GM18511 (cell line): ENCODE data around the gene TSPAN3.

Experiments used
- ATAC-seq: cut with Tn5 transposase; IDR thresholded peaks from one replicate; pipeline ENCODE4 v1.9.1; 2021; ENCODE audit warnings: mild to moderate bottlenecking, moderate library complexity; ENCODE audit not compliant: unreplicated experiment

The TSPAN3 gene

GRCh38 chr15:77085297-77085696, 14.4 kb upstream of the TSPAN3 start:
- ATAC-seq, result no peak

DNA sequence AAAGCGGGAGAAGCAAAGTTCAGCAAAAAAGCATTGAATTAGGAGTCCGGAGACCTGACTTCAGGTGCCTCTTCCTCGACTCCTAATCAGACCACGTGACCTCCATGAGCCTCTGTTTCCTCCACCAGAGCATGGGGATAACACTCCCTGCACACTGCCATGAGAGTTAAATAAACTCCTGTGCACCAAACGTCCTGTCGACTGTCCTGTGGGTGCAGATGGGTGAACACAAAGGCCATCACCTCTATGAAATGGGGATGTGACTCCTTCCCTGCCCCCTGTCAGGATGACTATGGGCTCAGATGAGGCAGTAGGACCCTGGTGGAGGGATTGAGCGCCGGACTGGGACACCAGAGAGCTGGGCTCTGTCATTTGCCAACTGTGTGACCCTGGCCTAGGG, 13.5 kb upstream of the TSPAN3 start:
- ATAC-seq, result no peak

- ATAC-seq, result peak; percentile 91
These were observed 12.7 kb upstream of the TSPAN3 start for GRCh38 chr15:77083381-77084160.

DNA sequence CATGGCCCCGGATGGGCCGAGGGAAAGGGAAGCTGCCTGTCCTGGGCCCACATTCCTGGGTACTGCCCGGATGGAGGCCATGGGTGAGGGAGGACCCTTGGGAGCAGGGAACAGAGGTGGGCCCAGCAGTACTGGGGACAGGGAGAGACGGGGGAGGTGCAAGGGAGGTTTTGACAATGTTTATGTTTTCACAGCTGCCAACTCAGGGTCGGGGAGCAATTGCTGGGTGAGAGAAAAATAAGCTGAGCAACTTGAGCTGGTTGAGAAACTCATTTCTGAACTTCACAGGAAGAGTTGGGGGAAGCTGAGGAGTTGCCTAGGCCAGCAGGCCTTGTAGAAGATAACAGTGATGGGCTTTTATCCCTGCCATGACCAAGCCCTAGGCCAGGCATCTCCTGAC, 11.1 kb upstream of the TSPAN3 start:
- no peak for ATAC-seq

DNA sequence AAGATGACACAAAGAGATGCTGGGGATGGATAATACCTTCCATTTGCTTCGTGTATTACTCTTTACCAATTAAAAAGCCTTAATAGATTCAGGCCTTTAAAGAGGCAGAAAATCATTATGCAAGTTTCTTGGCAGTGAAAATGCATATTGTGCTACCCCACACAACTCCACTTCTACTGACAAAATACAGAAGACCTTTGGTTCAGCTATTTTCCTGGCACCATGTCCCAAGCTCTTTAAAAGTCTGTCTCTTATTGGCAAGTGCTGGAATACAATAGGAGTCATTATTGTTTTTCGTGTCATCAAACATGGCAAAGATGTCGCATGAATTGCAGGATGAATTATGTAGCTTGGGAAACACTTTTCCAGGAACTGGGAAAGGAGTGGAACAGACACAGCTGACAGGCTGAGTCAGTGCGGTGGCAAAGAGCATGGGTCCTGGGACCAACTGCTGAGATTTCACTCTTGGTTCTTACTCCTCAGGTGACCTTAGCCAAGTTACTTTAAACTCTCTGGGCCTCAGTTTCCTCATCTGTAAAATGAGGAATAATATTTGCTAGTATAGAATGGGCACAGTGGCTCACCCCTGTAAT, 5.5 kb upstream of the TSPAN3 start:
- no peak for ATAC-seq

- no peak for ATAC-seq
These were observed 4.6 kb upstream of the TSPAN3 start for GRCh38 chr15:77075528-77075927.

DNA sequence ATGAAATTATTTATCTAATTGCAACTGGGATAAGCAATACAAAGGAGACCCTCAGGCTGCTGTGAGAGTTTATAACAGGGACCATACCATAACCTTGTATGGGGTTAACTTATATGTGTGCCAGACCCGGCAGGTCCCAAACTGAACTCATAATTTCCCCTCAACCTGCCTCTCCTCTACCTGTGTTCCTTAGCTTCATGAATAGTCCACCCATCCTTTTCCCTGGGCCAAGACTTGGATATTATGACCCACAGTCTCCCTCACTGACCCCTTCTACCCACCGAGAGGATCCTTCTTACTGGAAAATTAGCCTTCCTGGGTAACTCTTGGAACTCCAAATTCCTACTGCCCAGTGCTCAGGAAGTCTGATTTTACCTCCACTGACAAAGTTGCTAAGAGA, 3.4 kb upstream of the TSPAN3 start:
- no peak for ATAC-seq

- no peak for ATAC-seq
These were observed 655 bp upstream of the TSPAN3 start for GRCh38 chr15:77071305-77072223.

DNA sequence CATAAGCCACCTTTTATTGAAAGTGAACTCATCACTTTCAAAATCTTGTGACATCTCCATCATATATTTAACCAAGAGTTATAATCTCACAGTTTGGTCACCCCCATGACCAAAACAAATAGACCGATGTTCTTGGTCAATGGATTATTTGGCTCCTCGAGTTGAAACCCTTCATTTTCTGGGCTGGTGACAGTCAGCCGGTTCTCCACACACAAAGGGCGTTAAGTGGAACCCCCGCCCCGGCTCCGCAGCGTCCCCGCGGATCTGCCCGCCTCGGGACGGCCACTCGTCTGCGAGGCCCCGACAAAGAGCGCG, 772 bp downstream of the TSPAN3 start:
- ATAC-seq, result no peak

GRCh38 chr15:77069521-77070121, 1.3 kb downstream of the TSPAN3 start:
- ATAC-seq, result no peak

- ATAC-seq, result no peak
These were observed 2.3 kb downstream of the TSPAN3 start for GRCh38 chr15:77068633-77069032.

GRCh38 chr15:77067691-77068367, 3.1 kb downstream of the TSPAN3 start:
- no peak for ATAC-seq

GRCh38 chr15:77066971-77067690, 3.8 kb downstream of the TSPAN3 start:
- no peak for ATAC-seq

DNA sequence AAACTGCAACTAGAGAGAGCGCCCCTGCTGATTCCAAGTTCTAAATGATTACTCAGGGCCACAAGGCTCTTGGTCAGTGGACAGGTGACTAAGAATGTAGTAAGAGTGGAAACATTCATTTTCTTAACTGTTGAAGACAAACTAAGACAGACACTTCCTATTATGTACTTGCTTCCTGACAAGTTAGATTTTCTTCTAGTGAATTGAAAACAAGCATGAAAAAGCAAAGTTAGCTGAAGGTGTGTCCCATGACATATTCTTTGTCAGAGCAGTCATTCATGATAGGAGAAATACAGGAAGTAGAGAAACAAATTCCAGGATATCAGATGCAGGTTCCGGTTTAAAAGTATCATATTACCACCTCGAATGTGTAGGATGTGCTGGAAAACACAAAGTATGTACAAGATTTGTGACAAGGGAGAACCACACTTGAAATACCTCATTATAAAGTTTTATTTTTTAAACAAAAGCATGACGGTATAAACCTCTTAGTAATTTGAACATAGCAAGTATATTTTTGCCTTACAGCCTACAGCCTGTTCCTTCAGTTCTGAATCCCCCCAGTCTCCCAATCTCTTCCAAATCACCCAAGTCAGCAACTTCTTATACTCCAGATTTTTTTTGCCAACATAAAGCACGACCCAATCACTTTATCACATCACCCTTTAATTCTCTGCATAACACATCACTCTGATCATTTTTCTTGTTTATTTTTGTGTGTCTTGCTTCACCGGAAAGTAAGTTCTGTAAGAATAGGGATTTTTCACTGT, 6.2 kb downstream of the TSPAN3 start:
- no peak for ATAC-seq

DNA sequence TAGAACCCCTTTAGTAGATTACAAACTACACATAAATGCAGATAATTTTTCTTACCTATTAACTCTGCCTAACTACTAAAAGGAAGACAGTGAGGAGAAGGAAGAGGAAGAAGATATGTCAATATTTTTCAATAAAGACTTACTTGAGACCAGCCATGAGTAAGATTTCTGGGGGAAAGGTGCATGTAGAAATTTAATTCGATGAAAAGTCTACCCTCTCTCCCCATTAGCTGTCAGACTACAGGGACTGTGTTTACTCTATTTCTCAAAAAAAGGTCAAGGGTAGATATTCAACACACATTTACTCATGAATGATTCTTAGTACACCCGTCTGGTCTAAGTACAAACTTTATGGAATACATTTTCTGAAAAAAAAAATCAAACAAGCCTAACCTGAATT, 6.8 kb downstream of the TSPAN3 start:
- no peak for ATAC-seq

DNA sequence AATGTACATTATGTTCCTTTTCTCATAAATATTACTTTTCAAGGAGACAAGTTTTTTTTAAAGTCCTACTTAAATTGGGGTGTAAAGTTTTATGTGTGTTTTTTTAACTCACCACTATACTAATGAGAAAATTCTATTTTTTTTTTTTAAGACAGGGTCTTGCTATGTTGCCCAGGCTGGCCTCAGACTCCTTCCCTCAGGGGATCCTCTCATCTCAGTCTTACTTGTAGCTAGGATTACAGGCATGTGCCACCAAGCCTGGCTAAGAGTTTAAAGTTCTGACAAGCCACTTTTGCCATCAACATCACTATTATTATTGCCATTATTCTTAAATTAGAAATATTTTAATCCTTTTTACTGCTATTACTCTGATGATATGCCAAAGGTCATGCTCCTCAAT, 7.7 kb downstream of the TSPAN3 start:
- no peak for ATAC-seq

DNA sequence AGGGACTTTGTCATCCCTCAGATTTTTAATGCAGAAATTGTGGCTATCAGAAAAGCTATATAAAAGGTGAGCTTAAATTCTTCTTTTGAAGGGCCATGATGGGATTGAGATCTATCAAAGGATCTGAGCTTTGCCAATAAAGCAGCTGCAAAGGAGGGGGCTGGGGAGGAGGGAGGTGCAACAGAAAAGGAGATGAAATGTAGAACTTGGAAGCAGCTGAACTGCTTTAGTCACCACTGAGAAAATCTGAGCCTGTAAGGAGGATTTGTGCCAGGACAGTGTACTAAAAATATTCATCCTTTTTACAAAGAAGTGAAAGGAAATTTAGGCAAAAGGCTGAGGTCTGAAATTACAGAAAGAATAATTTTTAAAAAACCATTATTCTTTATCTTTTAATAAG, 10.4 kb downstream of the TSPAN3 start:
- no peak for ATAC-seq

DNA sequence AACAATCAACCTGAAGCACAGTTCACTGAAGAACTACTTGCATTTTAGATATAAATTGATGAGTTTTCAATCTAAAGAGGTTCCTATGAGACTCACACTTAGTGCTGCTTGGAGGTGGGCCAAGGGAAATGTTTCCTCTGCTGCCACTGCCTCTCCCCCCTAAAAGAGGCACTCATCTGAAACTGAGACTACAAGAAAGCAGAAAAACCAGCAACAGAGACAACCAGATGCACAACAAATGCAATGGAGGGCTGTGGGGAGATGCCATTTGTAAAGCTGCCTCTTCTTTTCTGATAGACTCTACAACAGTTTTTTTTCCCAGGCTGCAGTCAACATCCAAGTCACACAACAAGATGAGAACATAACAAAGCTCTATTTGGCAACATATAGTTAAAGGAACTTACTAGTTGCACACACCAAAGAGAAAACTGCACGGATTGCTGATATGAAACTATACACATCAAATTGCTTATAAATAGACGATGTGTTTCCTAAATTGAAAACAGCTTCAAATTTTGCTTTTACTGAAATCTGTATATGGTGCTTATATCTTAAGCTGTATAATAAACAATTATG, 11.0 kb downstream of the TSPAN3 start:
- ATAC-seq, result peak; percentile 58

DNA sequence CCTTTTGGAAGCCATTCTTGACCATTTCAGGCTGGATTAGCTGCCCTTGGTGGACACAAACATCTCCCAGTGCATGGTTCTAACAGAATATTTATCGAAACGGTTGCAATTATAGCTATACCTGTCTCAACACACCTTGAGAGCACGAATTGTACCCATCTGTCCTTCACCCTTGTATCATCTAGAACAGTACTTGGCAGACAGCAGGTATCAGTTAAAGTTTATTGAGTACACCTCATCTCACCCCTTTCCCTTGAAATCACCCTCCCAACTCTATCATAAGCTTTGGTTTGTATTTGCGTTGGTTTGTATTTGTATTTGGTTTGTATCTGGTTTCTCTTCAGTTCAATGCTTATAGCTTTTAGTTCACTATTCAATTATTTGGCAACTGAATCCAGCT, 12.4 kb downstream of the TSPAN3 start:
- no peak for ATAC-seq
